ENCODE data around the gene C10orf95. TPM values are rescaled to one million over a fixed set of nuclear protein-coding genes. Genes with fewer than 3 reads are reported as not detected.

The C10orf95 gene
- polyA plus RNA-seq, 1 of the 3 experiments (the other 2 are of a cell fraction) = 0.07 TPM

GRCh38 chr10:102467318-102467717 is 16.0 kb upstream of the C10orf95 start (continued):
- TF ChIP-seq FOSL2 (IDR thresholded peaks at IDR 0.05; ENCODE audit: borderline replicate concordance, low read depth) = no peak
- no peak for TF ChIP-seq PBX3 (IDR thresholded peaks at IDR 0.05)
- TF ChIP-seq GABPA (IDR thresholded peaks at IDR 0.05; ENCODE audit: low read depth) = no peak
- no peak for TF ChIP-seq ZBTB33 (IDR thresholded peaks at IDR 0.05; ENCODE audit: borderline replicate concordance, low read depth)
- TF ChIP-seq TEAD4 (IDR thresholded peaks at IDR 0.05; ENCODE audit: borderline replicate concordance, insufficient read depth) = no peak
- no peak for TF ChIP-seq ELF1 (IDR thresholded peaks at IDR 0.05)
- no peak for TF ChIP-seq JUND (IDR thresholded peaks at IDR 0.05)
- no peak for TF ChIP-seq POLR2AphosphoS5 (IDR thresholded peaks at IDR 0.05; ENCODE audit: low read depth, low read length)
- TF ChIP-seq GATA2 (CRISPR knock-in tag; IDR thresholded peaks at IDR 0.05) = no peak
- no peak for TF ChIP-seq NRF1 (IDR thresholded peaks at IDR 0.05; ENCODE audit: low read depth, low read length)

- ChIA-PET CTCF (interaction anchor here (1.0 to 6.8 kb wide), 2 partner anchors 14 to 33 kb away, joined by 3 to 25 read pairs; partner anchors contain the start of gene CUEDC2), POLR2A (interaction anchor here (0.6 kb wide), 1 partner anchor 209 kb away, joined by 3 read pairs; no protein-coding TSS in a partner anchor)
- Histone ChIP-seq H3K27ac (ENCODE audit: low read depth in 2 of 2, low read length in 1 of 2) (no peak overlapping the region), H3K36me3 (replicated peaks in 1 of 2; ENCODE audit: control insufficient read depth in 1 of 2, insufficient read depth in 2 of 2, low read length in 1 of 2) (no peaks in the 10 kb centered on the region), H3K4me3 (ENCODE audit: low read depth in 2 of 2, low read length in 1 of 2) (no peak overlapping the region), H2AFZ (ENCODE audit: low read depth) (no peak overlapping the region), H3K9ac (no peak overlapping the region), H3K27me3 (ENCODE audit: insufficient read depth) (no peaks in the 10 kb centered on the region), H4K20me1 (ENCODE audit: insufficient read depth) (no peaks in the 10 kb centered on the region), H3K4me2 (no peak overlapping the region), H3K9me2 (no peaks in the 10 kb centered on the region), H3K4me1 (ENCODE audit: control insufficient read depth in 1 of 2, insufficient read depth in 2 of 2, low read depth in 1 of 2, low read length in 1 of 2) (peaks cover 0 to 10% of the 10 kb centered on the region in 2 experiments; a peak in 1 of 4 replicates), H3K79me2 (ENCODE audit: insufficient read depth) (no peaks in the 10 kb centered on the region), H3F3A (replicated peaks; ENCODE audit: insufficient read depth) (peaks cover 5% of the 10 kb centered on the region), H3K9me3 (no peaks in the 10 kb centered on the region)
- no peak for TF ChIP-seq RCOR1 (IDR thresholded peaks at IDR 0.05; ENCODE audit: low read length)
- no peak for TF ChIP-seq EZH2phosphoT487 (IDR thresholded peaks at IDR 0.05; ENCODE audit: borderline replicate concordance, low read depth)
- no peak for TF ChIP-seq ELF1 (IDR thresholded peaks at IDR 0.05)
- TF ChIP-seq TCF12 (IDR thresholded peaks at IDR 0.05) = no peak
- TF ChIP-seq SMC3 (IDR thresholded peaks at IDR 0.05; ENCODE audit: low read depth, low read length) = no peak
- TF ChIP-seq ZBTB33 (IDR thresholded peaks at IDR 0.05; ENCODE audit: borderline replicate concordance, low read depth) = no peak
- TF ChIP-seq NFIC (IDR thresholded peaks at IDR 0.05; ENCODE audit: borderline replicate concordance) = no peak
- no peak for TF ChIP-seq YY1 (IDR thresholded peaks at IDR 0.05; ENCODE audit: low read depth)
- TF ChIP-seq MEF2A (IDR thresholded peaks at IDR 0.05; ENCODE audit: borderline replicate concordance, low read depth) = no peak
- no peak for TF ChIP-seq SIN3A (IDR thresholded peaks at IDR 0.05; ENCODE audit: borderline replicate concordance, low read depth, low read length)
- no peak for TF ChIP-seq JUND (IDR thresholded peaks at IDR 0.05)
- no peak for TF ChIP-seq RFX5 (IDR thresholded peaks at IDR 0.05; ENCODE audit: low read length)
- no peak for TF ChIP-seq GABPA (IDR thresholded peaks at IDR 0.05; ENCODE audit: low read depth)
- no peak for TF ChIP-seq FOSL2 (IDR thresholded peaks at IDR 0.05; ENCODE audit: borderline replicate concordance, low read depth)
- no peak for TF ChIP-seq EP300 (IDR thresholded peaks at IDR 0.05; ENCODE audit: borderline replicate concordance in 1 of 2, low read depth in 1 of 2, low read length in 1 of 2)
- TF ChIP-seq PBX3 (IDR thresholded peaks at IDR 0.05) = no peak
- TF ChIP-seq USF2 (IDR thresholded peaks at IDR 0.05; ENCODE audit: borderline replicate concordance, low read depth, low read length) = no peak
- TF ChIP-seq CTCF (IDR thresholded peaks at IDR 0.05) = no peak
- DNase-seq = no peak
- 65% methylated on average over 3 of the region's 3 CpGs for WGBS (ENCODE audit: low lambda C conversion rate)
These were observed 14.1 kb upstream of the C10orf95 start for GRCh38 chr10:102465466-102465865.

Data from SK-N-SH (cell line).